ENCODE data around the gene MYBPC1.

GRCh38 chr12:101604132-101604531, 9.4 kb downstream of the MYBPC1 start:
- TF ChIP-seq CTCF (conservative IDR thresholded peaks at IDR 0.05; ENCODE audit: low read depth, low read length) (no peak), POLR2A (IDR thresholded peaks at IDR 0.05; ENCODE audit: low read depth, low read length) (no peak), SMC3 (IDR thresholded peaks at IDR 0.05; ENCODE audit: low read depth, low read length) (no peak), USF2 (IDR thresholded peaks at IDR 0.05; ENCODE audit: low read depth, low read length) (no peak), FOS (IDR thresholded peaks at IDR 0.05; ENCODE audit: low read depth, low read length) (no peak), MAZ (IDR thresholded peaks at IDR 0.05; ENCODE audit: borderline replicate concordance, low read depth, low read length) (no peak), CHD1 (IDR thresholded peaks at IDR 0.05; ENCODE audit: low read depth, low read length) (no peak)

Data from IMR-90 (cell line).